HepG2 (cell line): Measurements from ENCODE around the gene LTBR. TPM values are rescaled to one million over a fixed set of nuclear protein-coding genes. Genes with fewer than 3 reads are reported as not detected.

Source experiments
- ATM ChIP-seq: fragments of 450-650 bp; IDR thresholded peaks from 2 replicates; pipeline ENCODE4 v1.7.1; 2017; ENCODE audit warnings: mild to moderate bottlenecking, borderline replicate concordance
- CTCF ChIP-seq: sonication (generic); formaldehyde crosslinking; IDR thresholded peaks from 2 replicates; pipeline ENCODE4 v1.5.0; 2020; ENCODE audit warnings: mild to moderate bottlenecking, missing genetic modification reagents, moderate library complexity
- ELF3 ChIP-seq: IDR thresholded peaks from 2 replicates; pipeline ENCODE4 v1.6.1; 2016; ENCODE audit warnings: missing genetic modification reagents, missing compliant biosample characterization
- ERF ChIP-seq: IDR thresholded peaks from 2 replicates; pipeline ENCODE4 v1.6.1; 2018; ENCODE audit warnings: missing biosample characterization, missing genetic modification reagents
- GMEB1 ChIP-seq: sonication (generic); formaldehyde crosslinking; IDR thresholded peaks from 2 replicates; pipeline ENCODE4 v1.5.1; 2020; ENCODE audit warnings: missing genetic modification reagents, mild to moderate bottlenecking, borderline replicate concordance
- GMEB2 ChIP-seq: IDR thresholded peaks from 2 replicates; pipeline ENCODE4 v1.6.1; 2016; ENCODE audit warnings: missing biosample characterization, missing genetic modification reagents, low read depth
- HES4 ChIP-seq: sonication (generic); formaldehyde crosslinking; IDR thresholded peaks from 2 replicates; pipeline ENCODE4 v1.9.0; 2021; ENCODE audit warnings: mild to moderate bottlenecking, missing genetic modification reagents, borderline replicate concordance
- HMG20B ChIP-seq: conservative IDR thresholded peaks from 2 replicates; pipeline ENCODE4 v1.6.1; 2016; ENCODE audit warnings: missing genetic modification reagents, missing compliant biosample characterization
- KLF11 ChIP-seq: IDR thresholded peaks from 2 replicates; pipeline ENCODE4 v1.6.1; 2016; ENCODE audit warnings: missing compliant biosample characterization
- KLF16 ChIP-seq, 2 experiments: sonication (generic) in 1 of 2; formaldehyde crosslinking in 1 of 2; IDR thresholded peaks; 2 replicates each; pipeline versions ENCODE4 v1.6.1 to v1.8.0; 2016 to 2023; ENCODE audit warnings: missing genetic modification reagents in 2 of 2, missing compliant biosample characterization in 1 of 2
- NFKB2 ChIP-seq: sonication (generic); formaldehyde crosslinking; IDR thresholded peaks from 2 replicates; pipeline ENCODE4 v1.4.0; 2020; ENCODE audit warnings: missing genetic modification reagents, borderline replicate concordance
- NR2C2 ChIP-seq: sonication (generic); formaldehyde crosslinking; IDR thresholded peaks from 2 replicates; pipeline ENCODE4 v1.4.0; 2020; ENCODE audit warnings: missing genetic modification reagents, mild to moderate bottlenecking, moderate library complexity, borderline replicate concordance
- PHF20 ChIP-seq: sonication (generic); formaldehyde crosslinking; IDR thresholded peaks from 2 replicates; pipeline ENCODE4 v1.5.0; 2020; ENCODE audit warnings: mild to moderate bottlenecking, missing genetic modification reagents
- PREB ChIP-seq: sonication (generic); formaldehyde crosslinking; IDR thresholded peaks from 2 replicates; pipeline ENCODE4 v1.4.0; 2020; ENCODE audit warnings: missing genetic modification reagents
- SAP130 ChIP-seq: IDR thresholded peaks from 2 replicates; pipeline ENCODE4 v1.6.1; 2016; ENCODE audit warnings: low read depth
- SP140L ChIP-seq: sonication (generic); formaldehyde crosslinking; IDR thresholded peaks from 2 replicates; pipeline ENCODE4 v1.4.0; 2020; ENCODE audit warnings: missing genetic modification reagents, borderline replicate concordance
- STAG1 ChIP-seq: sonication (generic); formaldehyde crosslinking; IDR thresholded peaks from 2 replicates; pipeline ENCODE4 v1.4.0; 2020; ENCODE audit warnings: missing genetic modification reagents
- SYNCRIP ChIP-seq: fragments of 200-400 bp; formaldehyde crosslinking; IDR thresholded peaks from 2 replicates; pipeline ENCODE4 v1.6.1; 2018; ENCODE audit warnings: mild to moderate bottlenecking, low read depth, low read length; ENCODE audit not compliant: insufficient read depth
- TAF1 ChIP-seq: sonication (generic); formaldehyde crosslinking; IDR thresholded peaks from 2 replicates; pipeline ENCODE4 v1.4.0; 2020; ENCODE audit warnings: missing genetic modification reagents
- THAP11 ChIP-seq: IDR thresholded peaks from 2 replicates; pipeline ENCODE4 v1.6.1; 2016; ENCODE audit warnings: missing biosample characterization, missing genetic modification reagents
- ZBTB7B ChIP-seq: sonication (generic); formaldehyde crosslinking; IDR thresholded peaks from 2 replicates; pipeline ENCODE4 v1.4.0; 2020; ENCODE audit warnings: missing genetic modification reagents
- ZKSCAN5 ChIP-seq: sonication (generic); formaldehyde crosslinking; IDR thresholded peaks from 2 replicates; pipeline ENCODE4 v1.5.1; 2020; ENCODE audit warnings: mild to moderate bottlenecking, missing genetic modification reagents
- ZNF430 ChIP-seq: sonication (generic); formaldehyde crosslinking; IDR thresholded peaks from 2 replicates; pipeline ENCODE4 v1.9.0; 2021; ENCODE audit warnings: mild to moderate bottlenecking, missing genetic modification reagents
- ZNF569 ChIP-seq: sonication (generic); formaldehyde crosslinking; IDR thresholded peaks from 2 replicates; pipeline ENCODE4 v1.5.0; 2020; ENCODE audit warnings: mild to moderate bottlenecking, missing genetic modification reagents, moderate library complexity, borderline replicate concordance
- polyA plus RNA-seq, 8 experiments: library from polyadenylated mRNA; depleted of rRNA in 3 of 8; stranded (reverse) in 7 of 8; unstranded in 1 of 8; fragments of >200 nt; fragmentation: Illumina TruSeq in 4 of 8; extraction: Trizol in 4 of 8; gene quantifications; 2 replicates each; pipeline versions ENCODE4 v1.2.1 to v1.2.3, GENCODE V29; 2011 to 2016; ENCODE audit warnings: low read depth in 4 of 8, missing spikeins in 1 of 8, mixed read lengths in 1 of 8; ENCODE audit not compliant: insufficient read depth in 1 of 8
- total RNA-seq, 5 experiments: library from RNA; depleted of rRNA; stranded (reverse); fragments of >200 nt; fragmentation: Illumina TruSeq; extraction: Trizol; gene quantifications; 2 replicates each; pipeline ENCODE4 v1.2.3, GENCODE V29; 2016; ENCODE audit warnings: low read depth in 1 of 5

LTBR gene
- total and polyA plus RNA-seq, 2 of the 13 experiments (the other 11 are each of a cell fraction or from before 2014, with no cell fraction given), result 31.4 to 34.8 TPM

- TF ChIP-seq ERF (CRISPR knock-in tag), result 0 out of 2 replicates have a peak, but pooled peaks have one; percentile 40
- TF ChIP-seq SAP130 (CRISPR knock-in tag), result peak; percentile 27
- no peak for TF ChIP-seq ZNF569 (CRISPR knock-in tag)
- no peak for TF ChIP-seq ATM
- TF ChIP-seq SYNCRIP, result no peak
- no peak for TF ChIP-seq NR2C2 (CRISPR knock-in tag)
- peak; percentile 67; the same call in 1 of the 2 replicates for TF ChIP-seq ELF3
- TF ChIP-seq STAG1 (CRISPR knock-in tag), result peak; percentile 58
- TF ChIP-seq KLF11, result 0 out of 2 replicates have a peak, but pooled peaks have one; percentile 22
- peak; percentile 69 for TF ChIP-seq CTCF (CRISPR knock-in tag)
- no peak for TF ChIP-seq PREB (CRISPR knock-in tag)
- no peak for TF ChIP-seq SP140L (CRISPR knock-in tag)
- TF ChIP-seq TAF1 (CRISPR knock-in tag), result no peak
- TF ChIP-seq HMG20B, result no peak
- TF ChIP-seq ZKSCAN5, result no peak
- no peak for TF ChIP-seq PHF20 (CRISPR knock-in tag)
- TF ChIP-seq ZNF430 (CRISPR knock-in tag), result 0 out of 2 replicates have a peak, but pooled peaks have one; percentile 33
- no peak for TF ChIP-seq HES4 (CRISPR knock-in tag)
- 0 out of 2 replicates have a peak, but pooled peaks have one; percentile 35 for TF ChIP-seq ZBTB7B (CRISPR knock-in tag)
- 0 out of 2 replicates have a peak, but pooled peaks have one; percentile 12 for TF ChIP-seq THAP11 (CRISPR knock-in tag)
- TF ChIP-seq GMEB2, result no peak
- 0 out of 4 replicates have a peak, but pooled peaks of 1 of the 2 experiments have one; percentile 55 for TF ChIP-seq KLF16 (CRISPR knock-in tag; IDR thresholded peaks at IDR 0.05)
- TF ChIP-seq NFKB2 (CRISPR knock-in tag), result no peak
- TF ChIP-seq GMEB1 (CRISPR knock-in tag), result no peak
Measured at GRCh38 chr12:6367065-6367968, 16.6 kb upstream of the LTBR start (continued).
